Fibroblast of pulmonary artery (primary cell): Measurements from ENCODE around the gene SCCPDH.
"Not testable (repeated sequence)": the region's sequence is repeated elsewhere in the genome, so short reads cannot be mapped to it uniquely, and the experiment has no call there.

Source experiments
- DNase-seq: peaks from one replicate; pipeline ENCODE4 v3.0.0-alpha.2; 2010; ENCODE audit warnings: low read depth
- H3K4me3 ChIP-seq: replicated peaks from 2 replicates; pipeline ENCODE4 v1.5.1; 2011; ENCODE audit warnings: low read depth, mild to moderate bottlenecking, control low read depth, low read length, moderate library complexity
- TF ChIP-seq, protein P1 (sequence below): IDR thresholded peaks from 2 replicates; pipeline ENCODE4 v1.5.1; 2011; ENCODE audit warnings: mild to moderate bottlenecking, control low read depth, low read length, inconsistent platforms; ENCODE audit errors: missing control alignments

SCCPDH gene

DNA sequence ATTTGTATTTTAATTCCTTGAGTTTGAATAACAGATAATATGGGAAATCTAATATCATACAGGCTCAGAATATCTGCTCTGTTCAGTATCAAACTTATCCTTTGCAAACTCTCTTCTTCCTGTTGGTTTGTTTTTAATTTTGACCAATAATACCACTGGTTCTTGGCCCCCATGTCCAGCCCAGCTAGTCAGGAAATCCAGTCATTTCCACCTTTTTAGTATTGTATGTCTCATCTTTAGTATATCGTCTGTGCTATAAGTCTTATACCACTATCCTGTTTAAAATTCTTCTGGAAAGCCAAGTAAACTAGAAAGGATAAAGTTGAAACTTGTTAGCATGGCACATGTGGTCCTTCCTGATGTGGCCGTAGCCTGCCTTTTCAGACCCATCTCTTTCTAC, 10.7 kb downstream of the SCCPDH start:
- no peak for DNase-seq
- no peak overlapping the region for H3K4me3 ChIP-seq
- TF ChIP-seq, protein P1, sequence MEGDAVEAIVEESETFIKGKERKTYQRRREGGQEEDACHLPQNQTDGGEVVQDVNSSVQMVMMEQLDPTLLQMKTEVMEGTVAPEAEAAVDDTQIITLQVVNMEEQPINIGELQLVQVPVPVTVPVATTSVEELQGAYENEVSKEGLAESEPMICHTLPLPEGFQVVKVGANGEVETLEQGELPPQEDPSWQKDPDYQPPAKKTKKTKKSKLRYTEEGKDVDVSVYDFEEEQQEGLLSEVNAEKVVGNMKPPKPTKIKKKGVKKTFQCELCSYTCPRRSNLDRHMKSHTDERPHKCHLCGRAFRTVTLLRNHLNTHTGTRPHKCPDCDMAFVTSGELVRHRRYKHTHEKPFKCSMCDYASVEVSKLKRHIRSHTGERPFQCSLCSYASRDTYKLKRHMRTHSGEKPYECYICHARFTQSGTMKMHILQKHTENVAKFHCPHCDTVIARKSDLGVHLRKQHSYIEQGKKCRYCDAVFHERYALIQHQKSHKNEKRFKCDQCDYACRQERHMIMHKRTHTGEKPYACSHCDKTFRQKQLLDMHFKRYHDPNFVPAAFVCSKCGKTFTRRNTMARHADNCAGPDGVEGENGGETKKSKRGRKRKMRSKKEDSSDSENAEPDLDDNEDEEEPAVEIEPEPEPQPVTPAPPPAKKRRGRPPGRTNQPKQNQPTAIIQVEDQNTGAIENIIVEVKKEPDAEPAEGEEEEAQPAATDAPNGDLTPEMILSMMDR, result no peak

DNA sequence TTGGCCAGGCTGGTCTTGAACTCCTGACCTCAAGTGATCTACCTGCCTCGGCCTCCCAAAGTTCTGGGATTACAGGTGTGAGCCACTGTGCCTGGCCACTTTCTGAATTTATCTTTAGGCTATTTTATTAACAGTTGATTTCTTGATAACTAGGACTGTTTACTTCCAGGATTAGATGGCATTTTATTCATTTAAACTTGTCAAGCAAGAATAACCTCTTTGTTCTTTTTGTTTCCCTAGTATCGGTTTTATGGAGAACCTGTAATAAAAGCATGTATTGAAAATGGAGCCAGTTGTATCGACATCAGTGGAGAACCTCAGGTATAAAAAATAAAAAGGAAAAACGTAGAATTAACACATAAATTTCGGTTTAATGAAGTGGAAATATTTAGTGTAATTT, 11.5 kb downstream of the SCCPDH start:
- TF ChIP-seq, protein P1, result no peak
- no peak for DNase-seq
- no peak overlapping the region for H3K4me3 ChIP-seq

DNA sequence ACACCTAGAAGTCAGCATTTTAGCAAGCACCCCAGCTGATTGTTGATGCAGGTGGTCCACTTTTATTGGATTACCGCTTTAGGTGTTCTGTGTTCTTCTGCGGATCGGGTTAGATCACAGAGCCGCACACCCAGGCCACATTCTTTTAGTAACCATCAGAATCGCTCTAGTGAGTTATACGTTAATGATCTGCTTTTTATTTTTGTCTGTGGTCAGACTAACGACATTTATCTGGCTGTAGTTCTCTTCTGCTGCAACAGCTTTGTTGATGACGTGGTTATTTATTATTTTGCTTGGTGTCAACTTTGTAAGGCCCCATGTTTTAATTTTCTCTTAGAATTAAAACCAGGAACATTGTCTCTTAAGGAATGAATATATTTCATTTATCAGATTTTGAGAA, 18.2 kb downstream of the SCCPDH start:
- DNase-seq, result no peak
- TF ChIP-seq, protein P1, result no peak

DNA sequence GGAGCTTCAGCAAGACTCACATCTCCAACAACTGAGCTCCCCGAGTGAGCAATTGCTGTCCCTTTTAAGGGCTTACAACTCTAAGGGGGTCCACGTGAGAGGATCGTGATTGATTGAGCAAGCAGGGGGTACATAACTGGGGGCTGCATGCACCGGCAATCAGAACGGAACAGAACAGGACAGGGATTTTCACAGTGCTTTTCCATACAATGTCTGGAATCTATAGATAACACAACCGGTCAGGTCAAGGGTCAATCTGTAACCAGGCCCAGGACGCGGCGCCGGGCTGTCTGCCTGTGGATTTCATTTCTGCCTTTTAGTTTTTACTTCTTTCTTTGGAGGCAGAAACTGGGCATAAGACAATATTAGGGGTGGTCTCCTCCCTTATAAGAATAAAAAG, 21.9 kb downstream of the SCCPDH start:
- not testable (repeated sequence) for H3K4me3 ChIP-seq, DNase-seq

More for the DNA sequence above, 18.2 kb downstream of the SCCPDH start:
- no peak overlapping the region for H3K4me3 ChIP-seq

DNA sequence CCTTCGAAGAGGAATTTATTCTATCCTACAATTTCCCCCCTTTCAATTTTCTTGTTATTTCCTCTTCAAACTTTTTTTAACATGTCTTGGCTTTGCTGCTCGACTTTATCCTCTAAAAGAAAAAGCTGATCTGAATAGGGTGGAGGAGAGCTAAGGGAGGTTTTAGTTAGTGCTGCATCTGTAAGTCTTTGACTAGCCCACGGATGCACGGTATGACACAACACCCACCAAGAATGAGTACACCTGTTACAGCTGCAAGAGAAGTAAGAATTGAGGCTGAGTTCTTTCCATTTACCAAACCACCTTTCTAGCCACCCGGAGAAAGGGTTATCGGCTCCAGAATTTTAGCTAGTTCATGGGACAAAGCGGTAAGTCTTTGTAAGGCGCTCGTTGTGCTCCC, 23.8 kb downstream of the SCCPDH start:
- H3K4me3 ChIP-seq, result no peak overlapping the region
- TF ChIP-seq, protein P1, result no peak
- DNase-seq, result no peak

DNA sequence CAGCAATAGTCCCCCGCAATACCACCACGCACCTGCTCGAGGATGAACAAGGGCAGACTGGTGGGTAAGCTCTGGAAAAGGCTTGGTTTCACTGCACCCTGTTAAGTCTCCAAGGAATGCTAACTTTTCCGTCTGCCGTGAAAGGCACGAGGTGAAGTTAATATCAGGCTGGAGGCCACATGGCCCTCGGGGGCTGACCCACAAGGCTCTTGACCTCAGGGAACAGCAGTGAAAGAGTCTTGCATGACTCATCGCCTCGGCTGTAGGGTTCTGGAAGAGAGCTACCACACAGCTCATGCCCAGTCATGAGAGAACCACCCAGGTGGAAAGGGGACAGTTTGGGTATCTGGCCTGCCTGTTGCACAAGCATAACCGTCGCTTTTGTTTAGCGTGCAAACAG, 24.7 kb downstream of the SCCPDH start:
- H3K4me3 ChIP-seq, result no peak overlapping the region
- DNase-seq, result no peak
- TF ChIP-seq, protein P1, result no peak

DNA sequence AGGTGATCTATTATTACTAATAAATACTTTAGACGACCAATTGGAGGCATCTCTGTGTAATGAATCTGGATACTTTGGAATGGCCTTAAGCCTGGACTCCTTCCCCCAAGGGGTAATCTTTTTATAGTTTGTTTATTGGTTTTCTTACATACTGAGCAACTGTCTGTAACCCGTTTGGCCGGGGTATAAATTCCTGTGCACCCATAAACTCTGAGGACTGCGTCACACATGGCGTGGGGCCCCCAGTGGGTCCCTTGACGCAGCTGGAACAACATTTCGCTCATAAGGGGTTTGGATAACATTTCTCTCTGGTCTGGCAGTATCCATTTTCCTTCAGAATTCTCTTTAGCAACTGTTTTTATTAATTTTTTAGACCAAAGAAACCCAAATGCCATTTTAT, 26.5 kb downstream of the SCCPDH start:
- TF ChIP-seq, protein P1, result no peak
- no peak overlapping the region for H3K4me3 ChIP-seq
- DNase-seq, result no peak
